ENCODE data around the gene LTBP3. TPM values are rescaled to one million over a fixed set of nuclear protein-coding genes. Genes with fewer than 3 reads are reported as not detected.

The LTBP3 gene
- total and polyA plus RNA-seq, 2 of the 13 experiments (the other 11 are each of a cell fraction or from before 2014, with no cell fraction given): 12.2 to 68.1 TPM

GRCh38 chr11:65569973-65570918 lies 12.1 kb upstream of the LTBP3 start, which contains the start of gene ZNRD2 (continued):
- TF ChIP-seq PRDM4 (CRISPR knock-in tag; IDR thresholded peaks at IDR 0.05; ENCODE audit: borderline replicate concordance) (0 out of 2 replicates have a peak, but pooled peaks have one; percentile 51), ZNF251 (CRISPR knock-in tag; IDR thresholded peaks at IDR 0.05) (0 out of 2 replicates have a peak, but pooled peaks have one; percentile 39), ZNF605 (CRISPR knock-in tag; IDR thresholded peaks at IDR 0.05) (no peak), PAWR (CRISPR knock-in tag; IDR thresholded peaks at IDR 0.05; ENCODE audit: borderline replicate concordance) (peak; percentile 83; the same call in 1 of the 2 replicates), ZNF331 (CRISPR knock-in tag; IDR thresholded peaks at IDR 0.05) (peak; percentile 68), ZNF660 (CRISPR knock-in tag; IDR thresholded peaks at IDR 0.05; ENCODE audit: borderline replicate concordance, low read depth) (no peak), ZNF432 (CRISPR knock-in tag; IDR thresholded peaks at IDR 0.05; ENCODE audit: borderline replicate concordance) (no peak), ZNF138 (CRISPR knock-in tag; IDR thresholded peaks at IDR 0.05; ENCODE audit: low read depth) (no peak), ZNF143 (CRISPR knock-in tag; IDR thresholded peaks at IDR 0.05) (peak; percentile 61), PCBP2 (optimal IDR thresholded peaks at IDR 0.05; ENCODE audit: low read depth, low read length, poor library complexity, severe bottlenecking) (no peak), PHB2 (IDR thresholded peaks at IDR 0.05; ENCODE audit: partially characterized antibody) (no peak), DNMT3B (CRISPR knock-in tag; conservative IDR thresholded peaks at IDR 0.05) (no peak), ZNF460 (CRISPR knock-in tag; IDR thresholded peaks at IDR 0.05; ENCODE audit: borderline replicate concordance) (no peak; the same call in 1 of the 2 replicates), ZNF546 (CRISPR knock-in tag; conservative IDR thresholded peaks at IDR 0.05) (0 out of 2 replicates have a peak, but pooled peaks have one; percentile 24), ZNF746 (CRISPR knock-in tag; IDR thresholded peaks at IDR 0.05) (0 out of 2 replicates have a peak, but pooled peaks have one; percentile 24), ZFP36 (IDR thresholded peaks at IDR 0.05; ENCODE audit: borderline replicate concordance, low read depth, low read length, partially characterized antibody) (no peak), ZNF367 (CRISPR knock-in tag; IDR thresholded peaks at IDR 0.05; ENCODE audit: borderline replicate concordance) (no peak), ZNF570 (CRISPR knock-in tag; IDR thresholded peaks at IDR 0.05; ENCODE audit: borderline replicate concordance) (0 out of 2 replicates have a peak, but pooled peaks have one; percentile 48), GTF3A (CRISPR knock-in tag; conservative IDR thresholded peaks at IDR 0.05) (peak; percentile 95; the same call in 1 of the 2 replicates), CENPX (CRISPR knock-in tag; IDR thresholded peaks at IDR 0.05) (no peak)
- TF ChIP-seq, protein P1, sequence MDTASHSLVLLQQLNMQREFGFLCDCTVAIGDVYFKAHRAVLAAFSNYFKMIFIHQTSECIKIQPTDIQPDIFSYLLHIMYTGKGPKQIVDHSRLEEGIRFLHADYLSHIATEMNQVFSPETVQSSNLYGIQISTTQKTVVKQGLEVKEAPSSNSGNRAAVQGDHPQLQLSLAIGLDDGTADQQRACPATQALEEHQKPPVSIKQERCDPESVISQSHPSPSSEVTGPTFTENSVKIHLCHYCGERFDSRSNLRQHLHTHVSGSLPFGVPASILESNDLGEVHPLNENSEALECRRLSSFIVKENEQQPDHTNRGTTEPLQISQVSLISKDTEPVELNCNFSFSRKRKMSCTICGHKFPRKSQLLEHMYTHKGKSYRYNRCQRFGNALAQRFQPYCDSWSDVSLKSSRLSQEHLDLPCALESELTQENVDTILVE (CRISPR knock-in tag; IDR thresholded peaks at IDR 0.05): peak; percentile 100
- TF ChIP-seq, protein P2, sequence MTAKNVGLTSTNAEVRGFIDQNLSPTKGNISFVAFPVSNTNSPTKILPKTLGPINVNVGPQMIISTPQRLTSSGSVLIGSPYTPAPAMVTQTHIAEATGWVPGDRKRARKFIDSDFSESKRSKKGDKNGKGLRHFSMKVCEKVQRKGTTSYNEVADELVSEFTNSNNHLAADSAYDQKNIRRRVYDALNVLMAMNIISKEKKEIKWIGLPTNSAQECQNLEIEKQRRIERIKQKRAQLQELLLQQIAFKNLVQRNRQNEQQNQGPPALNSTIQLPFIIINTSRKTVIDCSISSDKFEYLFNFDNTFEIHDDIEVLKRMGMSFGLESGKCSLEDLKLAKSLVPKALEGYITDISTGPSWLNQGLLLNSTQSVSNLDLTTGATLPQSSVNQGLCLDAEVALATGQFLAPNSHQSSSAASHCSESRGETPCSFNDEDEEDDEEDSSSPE (CRISPR knock-in tag; IDR thresholded peaks at IDR 0.05): peak; percentile 70; the same call in 1 of the 2 replicates
